ENCODE measurements around the gene ST6GALNAC6. TPM values are rescaled to one million over a fixed set of nuclear protein-coding genes. Genes with fewer than 3 reads are reported as not detected.
A peak's percentile ranks its signal among the peaks of the same experiment; 100 is the strongest.

The ST6GALNAC6 gene
- total RNA-seq, 1 donor from 2014 or later, result 26.1 TPM

- H3K27me3 Mint-ChIP-seq (ENCODE audit: unreplicated experiment), result peaks cover 7% of the 10 kb centered on the region
- no peak for TF ChIP-seq CTCF (IDR thresholded peaks at IDR 0.05; ENCODE audit: partially characterized antibody, unreplicated experiment)
- peaks cover 11% of the 10 kb centered on the region for H3K4me1 Mint-ChIP-seq (ENCODE audit: low read depth, unreplicated experiment)
- H3K4me3 Mint-ChIP-seq (ENCODE audit: unreplicated experiment), result peak overlapping the region; percentile 49
- DNase-seq, result no peak
- H3K9me3 Mint-ChIP-seq (ENCODE audit: unreplicated experiment), result peaks cover 11% of the 10 kb centered on the region
- no peaks in the 10 kb centered on the region for H3K36me3 Mint-ChIP-seq (ENCODE audit: unreplicated experiment)
- no peak overlapping the region for H3K27ac Mint-ChIP-seq (ENCODE audit: unreplicated experiment)
Measured at GRCh38 chr9:127926906-127927200, 27.4 kb upstream of the ST6GALNAC6 start.

GRCh38 chr9:127925959-127926905 is 26.8 kb upstream of the ST6GALNAC6 start:
- peaks cover 7% of the 10 kb centered on the region for H3K27me3 Mint-ChIP-seq (ENCODE audit: unreplicated experiment)
- H3K36me3 Mint-ChIP-seq (ENCODE audit: unreplicated experiment), result no peaks in the 10 kb centered on the region
- peaks cover 7% of the 10 kb centered on the region for H3K9me3 Mint-ChIP-seq (ENCODE audit: unreplicated experiment)
- H3K4me1 Mint-ChIP-seq (ENCODE audit: low read depth, unreplicated experiment), result peaks cover 7% of the 10 kb centered on the region
- DNase-seq, result no peak
- TF ChIP-seq CTCF (IDR thresholded peaks at IDR 0.05; ENCODE audit: partially characterized antibody, unreplicated experiment), result no peak
- H3K27ac Mint-ChIP-seq (ENCODE audit: unreplicated experiment), result no peak overlapping the region
- no peak overlapping the region for H3K4me3 Mint-ChIP-seq (ENCODE audit: unreplicated experiment)

- peaks cover 7% of the 10 kb centered on the region for H3K9me3 Mint-ChIP-seq (ENCODE audit: unreplicated experiment)
- no peak overlapping the region for H3K27ac Mint-ChIP-seq (ENCODE audit: unreplicated experiment)
- no peak for TF ChIP-seq CTCF (IDR thresholded peaks at IDR 0.05; ENCODE audit: partially characterized antibody, unreplicated experiment)
- no peak for DNase-seq
- H3K4me3 Mint-ChIP-seq (ENCODE audit: unreplicated experiment), result no peak overlapping the region
- peaks cover 10% of the 10 kb centered on the region for H3K27me3 Mint-ChIP-seq (ENCODE audit: unreplicated experiment)
- H3K36me3 Mint-ChIP-seq (ENCODE audit: unreplicated experiment), result no peaks in the 10 kb centered on the region
- peaks cover 6% of the 10 kb centered on the region for H3K4me1 Mint-ChIP-seq (ENCODE audit: low read depth, unreplicated experiment)
Measured at GRCh38 chr9:127924736-127925444, 25.5 kb upstream of the ST6GALNAC6 start.

- peaks cover 5% of the 10 kb centered on the region for H3K4me1 Mint-ChIP-seq (ENCODE audit: low read depth, unreplicated experiment)
- no peak overlapping the region for H3K27ac Mint-ChIP-seq (ENCODE audit: unreplicated experiment)
- peaks cover 10% of the 10 kb centered on the region for H3K27me3 Mint-ChIP-seq (ENCODE audit: unreplicated experiment)
- no peak overlapping the region for H3K4me3 Mint-ChIP-seq (ENCODE audit: unreplicated experiment)
- H3K9me3 Mint-ChIP-seq (ENCODE audit: unreplicated experiment), result peaks cover 10% of the 10 kb centered on the region
- no peaks in the 10 kb centered on the region for H3K36me3 Mint-ChIP-seq (ENCODE audit: unreplicated experiment)
- no peak for DNase-seq
- TF ChIP-seq CTCF (IDR thresholded peaks at IDR 0.05; ENCODE audit: partially characterized antibody, unreplicated experiment), result no peak
Measured at GRCh38 chr9:127923771-127924170, 24.4 kb upstream of the ST6GALNAC6 start.

- Mint-ChIP-seq H3K9me3 (ENCODE audit: unreplicated experiment) (peaks cover 10% of the 10 kb centered on the region), H3K4me1 (ENCODE audit: low read depth, unreplicated experiment) (peaks cover 3% of the 10 kb centered on the region), H3K4me3 (ENCODE audit: unreplicated experiment) (no peak overlapping the region), H3K36me3 (ENCODE audit: unreplicated experiment) (no peaks in the 10 kb centered on the region), H3K27ac (ENCODE audit: unreplicated experiment) (no peak overlapping the region), H3K27me3 (ENCODE audit: unreplicated experiment) (peaks cover 9% of the 10 kb centered on the region)
- no peak for DNase-seq
- no peak for TF ChIP-seq CTCF (IDR thresholded peaks at IDR 0.05; ENCODE audit: partially characterized antibody, unreplicated experiment)
Measured at GRCh38 chr9:127923046-127923445, 23.6 kb upstream of the ST6GALNAC6 start.

Measured in glutamatergic neuron (in vitro differentiated cells).